K562 (cell line): ENCODE results near the gene DNAH3. TPM values are rescaled to one million over a fixed set of nuclear protein-coding genes. Genes with fewer than 3 reads are reported as not detected.

Experiments used
- BDP1 ChIP-seq: IDR thresholded peaks from 3 replicates; pipeline ENCODE4 v1.6.1; 2011; ENCODE audit not compliant: insufficient read length, insufficient read depth
- BRF1 ChIP-seq: IDR thresholded peaks from 3 replicates; pipeline ENCODE4 v1.6.1; 2011; ENCODE audit warnings: borderline replicate concordance, mild to moderate bottlenecking; ENCODE audit not compliant: insufficient read length; ENCODE audit errors: extremely low read depth
- CBFA2T2 ChIP-seq: fragments of 450-650 bp; conservative IDR thresholded peaks from 2 replicates; pipeline ENCODE4 v1.6.1; 2017; ENCODE audit warnings: mild to moderate bottlenecking
- CEBPB ChIP-seq: fragments of 450-650 bp; IDR thresholded peaks from 2 replicates; pipeline ENCODE4 v1.6.1; 2016; ENCODE audit warnings: missing genetic modification characterization, missing compliant biosample characterization
- CREBBP ChIP-seq: IDR thresholded peaks from one replicate; pipeline ENCODE4 v1.6.1; 2012; ENCODE audit warnings: low read depth, mild to moderate bottlenecking, control low read depth, inconsistent platforms, low read length
- DDX20 ChIP-seq: fragments of 450-650 bp; IDR thresholded peaks from 2 replicates; pipeline ENCODE4 v1.6.1; 2016; ENCODE audit warnings: missing genetic modification characterization, low read depth, mild to moderate bottlenecking, missing compliant biosample characterization, moderate library complexity
- ETV1 ChIP-seq: fragments of 450-650 bp; conservative IDR thresholded peaks from 2 replicates; pipeline ENCODE4 v1.6.1; 2016; ENCODE audit warnings: missing genetic modification characterization, control low read depth, low read depth, missing compliant biosample characterization
- FOXK1 ChIP-seq: sonication (generic); formaldehyde crosslinking; IDR thresholded peaks from 2 replicates; pipeline ENCODE4 v1.8.0; 2022; ENCODE audit warnings: missing genetic modification reagents, mild to moderate bottlenecking, borderline replicate concordance
- GTF2A2 ChIP-seq: IDR thresholded peaks from 2 replicates; pipeline ENCODE4 v1.6.1; 2016; ENCODE audit warnings: mild to moderate bottlenecking, missing genetic modification characterization, missing compliant biosample characterization
- HDAC1 ChIP-seq, 2 experiments: fragments of 450-650 bp; IDR thresholded peaks; 2 replicates each; pipeline ENCODE4 v1.6.1; 2016 to 2017; ENCODE audit warnings: inconsistent platforms in 1 of 2, mild to moderate bottlenecking in 1 of 2, moderate library complexity in 1 of 2
- HDAC3 ChIP-seq: fragments of 450-650 bp; IDR thresholded peaks from 2 replicates; pipeline ENCODE4 v1.6.1; 2018; ENCODE audit warnings: borderline replicate concordance, mild to moderate bottlenecking, moderate library complexity; ENCODE audit not compliant: partially characterized antibody
- HOXB6 ChIP-seq: fragments of 250-450 bp; sonication (Bioruptor Pico); IDR thresholded peaks from 2 replicates; pipeline ENCODE4 v1.5.1; 2022; ENCODE audit warnings: mild to moderate bottlenecking, borderline replicate concordance
- HSF4 ChIP-seq: fragments of 250-450 bp; sonication (Bioruptor Pico); IDR thresholded peaks from 2 replicates; pipeline ENCODE4 v2.1.2; 2022; ENCODE audit warnings: mild to moderate bottlenecking, moderate library complexity, borderline replicate concordance
- LCOR ChIP-seq: sonication (generic); formaldehyde crosslinking; IDR thresholded peaks from 2 replicates; pipeline ENCODE4 v1.8.0; 2022; ENCODE audit warnings: mild to moderate bottlenecking, missing genetic modification reagents
- MTA2 ChIP-seq: fragments of 450-650 bp; IDR thresholded peaks from 2 replicates; pipeline ENCODE4 v1.6.1; 2016; ENCODE audit warnings: low read depth
- PPARD ChIP-seq: fragments of 250-450 bp; sonication (Bioruptor Pico); IDR thresholded peaks from 2 replicates; pipeline ENCODE4 v1.8.0; 2022; ENCODE audit warnings: inconsistent platforms, mild to moderate bottlenecking, moderate library complexity
- SAFB ChIP-seq: fragments of 200-400 bp; formaldehyde crosslinking; IDR thresholded peaks from 2 replicates; pipeline ENCODE4 v1.6.1; 2017; ENCODE audit warnings: low read depth, low read length, borderline replicate concordance
- TEAD2 ChIP-seq: fragments of 450-650 bp; IDR thresholded peaks from 2 replicates; pipeline ENCODE4 v1.6.1; 2016; ENCODE audit warnings: missing genetic modification characterization, control low read depth, missing compliant biosample characterization
- ZBTB17 ChIP-seq: fragments of 450-650 bp; formaldehyde crosslinking; IDR thresholded peaks from 2 replicates; pipeline ENCODE4 v1.4.0; 2020; ENCODE audit warnings: mild to moderate bottlenecking
- ZNF121 ChIP-seq: sonication (generic); formaldehyde crosslinking; conservative IDR thresholded peaks from 2 replicates; pipeline ENCODE4 v1.8.0; 2022; ENCODE audit warnings: missing genetic modification reagents
- ZNF124 ChIP-seq: sonication (generic); formaldehyde crosslinking; IDR thresholded peaks from 2 replicates; pipeline ENCODE4 v1.8.1; 2022; ENCODE audit warnings: missing genetic modification reagents
- ZNF583 ChIP-seq: fragments of 250-450 bp; sonication (Bioruptor Pico); IDR thresholded peaks from 2 replicates; pipeline ENCODE4 v1.4.0; 2020
- polyA plus RNA-seq, 8 experiments: library from polyadenylated mRNA; depleted of rRNA in 4 of 8; stranded (reverse) in 5 of 8; unstranded in 3 of 8; fragments of >200 nt; fragmentation: Nextera tagmentation in 2 of 8; fragmentation: Illumina TruSeq in 1 of 8; extraction: Ambion mirVana in 2 of 8; extraction: Trizol in 1 of 8; gene quantifications; 2 replicates each; pipeline versions ENCODE4 v1.2.1 to v1.2.3, GENCODE V29; 2011 to 2014; ENCODE audit warnings: inconsistent platforms in 1 of 8, missing spikeins in 1 of 8
- total RNA-seq, 7 experiments: library from RNA; depleted of rRNA in 6 of 7; stranded (reverse); fragments of >200 nt in 6 of 7; fragmentation: Illumina TruSeq in 2 of 7; extraction: Trizol in 2 of 7; gene quantifications; 2 replicates each; pipeline versions ENCODE4 v1.2.1 to v1.2.3, GENCODE V29; 2011 to 2021; ENCODE audit warnings: low replicate concordance in 1 of 7
- TF ChIP-seq, protein P1 (sequence below): fragments of 250-450 bp; sonication (Bioruptor Pico); IDR thresholded peaks from 2 replicates; pipeline ENCODE4 v1.8.0; 2021; ENCODE audit warnings: moderate library complexity, mild to moderate bottlenecking, inconsistent platforms
- TF ChIP-seq, protein P2 (sequence below): conservative IDR thresholded peaks from 2 replicates; pipeline ENCODE4 v1.6.1; 2011; ENCODE audit warnings: low read depth, mild to moderate bottlenecking, low read length; ENCODE audit not compliant: control insufficient read depth
- TF ChIP-seq, protein P3 (sequence below): sonication (generic); formaldehyde crosslinking; IDR thresholded peaks from 2 replicates; pipeline ENCODE4 v1.8.0; 2022; ENCODE audit warnings: mild to moderate bottlenecking, missing genetic modification reagents
- TF ChIP-seq, protein P4 (sequence below): fragments of 250-450 bp; sonication (Bioruptor Pico); IDR thresholded peaks from 2 replicates; pipeline ENCODE4 v1.8.0; 2022; ENCODE audit warnings: moderate library complexity, mild to moderate bottlenecking, inconsistent platforms

The DNAH3 gene
- total and polyA plus RNA-seq, 9 of the 15 experiments (the other 6 are each of a cell fraction or from before 2014, with no cell fraction given): 0.32 to 0.84 (median 0.44) TPM

DNA sequence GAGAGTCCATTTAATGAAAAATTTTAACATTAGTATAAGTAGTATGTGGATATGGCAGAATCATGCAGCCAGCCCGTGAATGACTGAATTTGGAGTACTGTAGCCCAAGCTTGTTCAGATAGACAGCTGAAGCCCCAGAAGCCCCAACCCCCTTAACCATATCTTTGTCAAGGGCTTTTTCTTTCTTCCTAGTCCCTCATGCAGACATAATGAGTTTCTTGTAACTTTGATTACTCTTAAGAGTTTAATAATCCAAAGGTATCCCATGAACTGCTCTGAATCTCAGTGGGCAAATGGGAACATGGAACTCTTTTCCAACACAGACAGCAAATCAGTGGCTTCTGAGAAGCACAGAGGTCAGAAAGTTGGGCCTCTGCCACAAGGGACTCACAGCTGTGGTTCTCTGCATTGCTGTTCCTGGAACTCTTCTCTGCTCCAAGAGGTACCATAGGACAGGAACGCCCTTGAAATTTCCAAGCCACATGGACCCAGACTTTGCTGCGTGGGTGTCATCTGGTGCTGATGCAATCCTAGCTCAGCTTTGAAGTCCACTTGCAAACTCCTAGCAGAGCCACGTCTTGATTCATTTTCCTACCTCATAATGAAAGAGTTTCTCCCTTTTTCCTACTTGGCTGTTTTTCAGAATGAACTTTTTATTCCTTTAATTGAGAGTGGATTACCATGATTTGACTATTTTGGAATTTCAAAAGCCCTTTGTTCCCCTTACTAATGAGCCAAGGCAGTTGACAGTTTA is 232.0 kb downstream of the DNAH3 start (continued):
- TF ChIP-seq, protein P1, sequence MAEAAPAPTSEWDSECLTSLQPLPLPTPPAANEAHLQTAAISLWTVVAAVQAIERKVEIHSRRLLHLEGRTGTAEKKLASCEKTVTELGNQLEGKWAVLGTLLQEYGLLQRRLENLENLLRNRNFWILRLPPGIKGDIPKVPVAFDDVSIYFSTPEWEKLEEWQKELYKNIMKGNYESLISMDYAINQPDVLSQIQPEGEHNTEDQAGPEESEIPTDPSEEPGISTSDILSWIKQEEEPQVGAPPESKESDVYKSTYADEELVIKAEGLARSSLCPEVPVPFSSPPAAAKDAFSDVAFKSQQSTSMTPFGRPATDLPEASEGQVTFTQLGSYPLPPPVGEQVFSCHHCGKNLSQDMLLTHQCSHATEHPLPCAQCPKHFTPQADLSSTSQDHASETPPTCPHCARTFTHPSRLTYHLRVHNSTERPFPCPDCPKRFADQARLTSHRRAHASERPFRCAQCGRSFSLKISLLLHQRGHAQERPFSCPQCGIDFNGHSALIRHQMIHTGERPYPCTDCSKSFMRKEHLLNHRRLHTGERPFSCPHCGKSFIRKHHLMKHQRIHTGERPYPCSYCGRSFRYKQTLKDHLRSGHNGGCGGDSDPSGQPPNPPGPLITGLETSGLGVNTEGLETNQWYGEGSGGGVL (CRISPR knock-in tag): no peak
- TF ChIP-seq CBFA2T2 (no peak), TEAD2 (tag) (no peak), BDP1 (no peak), ZNF121 (no peak), MTA2 (0 out of 2 replicates have a peak, but pooled peaks have one; percentile 16), HDAC3 (no peak), DDX20 (tag) (no peak), LCOR (no peak), HOXB6 (CRISPR knock-in tag) (no peak), HSF4 (CRISPR knock-in tag) (no peak), GTF2A2 (tag) (no peak), CREBBP (no peak), ETV1 (tag) (0 out of 2 replicates have a peak, but pooled peaks have one; percentile 14), SAFB (no peak), FOXK1 (no peak), ZBTB17 (CRISPR knock-in tag) (no peak), ZNF583 (CRISPR knock-in tag) (no peak), PPARD (CRISPR knock-in tag) (no peak), CEBPB (peak; percentile 94), HDAC1 (IDR thresholded peaks at IDR 0.05) (peak in 1 of 2 experiments; percentile 91; a peak in 2 of 4 replicates), ZNF124 (CRISPR knock-in tag) (no peak), BRF1 (no peak)
- TF ChIP-seq, protein P2, sequence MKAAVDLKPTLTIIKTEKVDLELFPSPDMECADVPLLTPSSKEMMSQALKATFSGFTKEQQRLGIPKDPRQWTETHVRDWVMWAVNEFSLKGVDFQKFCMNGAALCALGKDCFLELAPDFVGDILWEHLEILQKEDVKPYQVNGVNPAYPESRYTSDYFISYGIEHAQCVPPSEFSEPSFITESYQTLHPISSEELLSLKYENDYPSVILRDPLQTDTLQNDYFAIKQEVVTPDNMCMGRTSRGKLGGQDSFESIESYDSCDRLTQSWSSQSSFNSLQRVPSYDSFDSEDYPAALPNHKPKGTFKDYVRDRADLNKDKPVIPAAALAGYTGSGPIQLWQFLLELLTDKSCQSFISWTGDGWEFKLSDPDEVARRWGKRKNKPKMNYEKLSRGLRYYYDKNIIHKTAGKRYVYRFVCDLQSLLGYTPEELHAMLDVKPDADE: no peak
- TF ChIP-seq, protein P3, sequence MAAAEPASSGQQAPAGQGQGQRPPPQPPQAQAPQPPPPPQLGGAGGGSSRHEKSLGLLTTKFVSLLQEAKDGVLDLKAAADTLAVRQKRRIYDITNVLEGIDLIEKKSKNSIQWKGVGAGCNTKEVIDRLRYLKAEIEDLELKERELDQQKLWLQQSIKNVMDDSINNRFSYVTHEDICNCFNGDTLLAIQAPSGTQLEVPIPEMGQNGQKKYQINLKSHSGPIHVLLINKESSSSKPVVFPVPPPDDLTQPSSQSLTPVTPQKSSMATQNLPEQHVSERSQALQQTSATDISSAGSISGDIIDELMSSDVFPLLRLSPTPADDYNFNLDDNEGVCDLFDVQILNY (CRISPR knock-in tag): no peak
- TF ChIP-seq, protein P4, sequence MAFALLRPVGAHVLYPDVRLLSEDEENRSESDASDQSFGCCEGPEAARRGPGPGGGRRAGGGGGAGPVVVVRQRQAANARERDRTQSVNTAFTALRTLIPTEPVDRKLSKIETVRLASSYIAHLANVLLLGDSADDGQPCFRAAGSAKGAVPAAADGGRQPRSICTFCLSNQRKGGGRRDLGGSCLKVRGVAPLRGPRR: no peak
